ENCODE data around the gene RAB6A. TPM values are rescaled to one million over a fixed set of nuclear protein-coding genes. Genes with fewer than 3 reads are reported as not detected.

The RAB6A gene
- total and polyA plus RNA-seq, 2 of the 8 experiments (the other 6 are each of a cell fraction or from before 2014, with no cell fraction given) = 24.4 to 88.6 TPM

- no peak overlapping the region for H3K4ac ChIP-seq (replicated peaks; ENCODE audit: insufficient read length, low read depth, low read length)
- H2BK120ac ChIP-seq (replicated peaks; ENCODE audit: low read depth, low read length) = no peak overlapping the region
- no peaks in the 10 kb centered on the region for H3K9me3 ChIP-seq (ENCODE audit: insufficient read depth in 2 of 2, low read depth in 1 of 2, low read length in 1 of 2)
- H2BK20ac ChIP-seq (ENCODE audit: low read length) = no peak overlapping the region
- DNase-seq (ENCODE audit: low read depth in 1 of 2, low spot score in 2 of 2) = no peak
- H2BK5ac ChIP-seq (ENCODE audit: low read depth, low read length) = no peak overlapping the region
- no peak overlapping the region for H4K91ac ChIP-seq (replicated peaks; ENCODE audit: insufficient read length, low read length)
- H3K4me3 ChIP-seq (ENCODE audit: extremely low read depth in 1 of 4, insufficient read depth in 2 of 4, low read depth in 3 of 4, low read length in 4 of 4) = no peak overlapping the region
- H4K5ac ChIP-seq (ENCODE audit: insufficient read length, low read depth, low read length) = no peak overlapping the region
- no peaks in the 10 kb centered on the region for H3K36me3 ChIP-seq (ENCODE audit: control insufficient read depth in 2 of 4, insufficient read depth in 4 of 4, low read length in 3 of 4)
- H3K18ac ChIP-seq (ENCODE audit: extremely low read depth, low read length) = no peak overlapping the region
- no peak overlapping the region for H4K8ac ChIP-seq (ENCODE audit: extremely low read depth, insufficient read depth, low read length)
- H3K79me1 ChIP-seq (ENCODE audit: low read depth, low read length) = no peaks in the 10 kb centered on the region
- no peak overlapping the region for H2AFZ ChIP-seq (ENCODE audit: low read length)
- H3K9ac ChIP-seq (replicated peaks in 1 of 4; ENCODE audit: extremely low read depth in 1 of 4, low read depth in 3 of 4, low read length in 3 of 4) = no peak overlapping the region
- no peak overlapping the region for H2AK5ac ChIP-seq (ENCODE audit: low read depth, low read length)
- no peaks in the 10 kb centered on the region for H3K4me1 ChIP-seq (replicated peaks in 1 of 4; ENCODE audit: control insufficient read depth in 3 of 4, insufficient read depth in 4 of 4, low read length in 3 of 4)
- no peak overlapping the region for H3K14ac ChIP-seq (ENCODE audit: insufficient read length)
- H3K56ac ChIP-seq (replicated peaks; ENCODE audit: insufficient read length, low read depth, low read length) = no peak overlapping the region
- no peak overlapping the region for H2BK15ac ChIP-seq (ENCODE audit: low read length)
- no peak overlapping the region for H3K4me2 ChIP-seq (ENCODE audit: insufficient read depth in 1 of 2, low read depth in 2 of 2, low read length in 2 of 2)
- FAIRE-seq = no peak
- H4K20me1 ChIP-seq (replicated peaks in 1 of 2; ENCODE audit: control insufficient read depth in 1 of 2, insufficient read depth in 2 of 2, low read length in 2 of 2) = no peaks in the 10 kb centered on the region
- 93% methylated on average over 4 of the region's 4 CpGs; no CpG with 5 or more reads in 1 of the 2 experiments for WGBS, 2 experiments (ENCODE audit: extremely low coverage in 1 of 2, insufficient coverage in 1 of 2, insufficient read length in 1 of 2, insufficient replicate concordance in 2 of 2, low coverage in 1 of 2, low lambda C conversion rate in 2 of 2, missing lambda C conversion rate in 1 of 2)
- no peak overlapping the region for H3K23ac ChIP-seq (ENCODE audit: insufficient read length)
- no peak overlapping the region for H3K27ac ChIP-seq (ENCODE audit: low read depth, low read length)
- CTCF ChIA-PET (ENCODE audit: partially characterized antibody) = interaction anchor here (0.6 to 2.0 kb wide), 5 partner anchors 17 to 237 kb away, joined by 3 to 7 read pairs (median 4); no protein-coding TSS in a partner anchor
- no peak overlapping the region for H2BK12ac ChIP-seq (ENCODE audit: low read depth, low read length)
- no peaks in the 10 kb centered on the region for H3K23me2 ChIP-seq (ENCODE audit: low read depth, low read length)
- TF ChIP-seq KDM4A (IDR thresholded peaks at IDR 0.05; ENCODE audit: low read depth, low read length, severe bottlenecking) = no peak
- TF ChIP-seq MAX (IDR thresholded peaks at IDR 0.05) = no peak
- TF ChIP-seq GABPA (IDR thresholded peaks at IDR 0.05; ENCODE audit: borderline replicate concordance, insufficient read depth, low read length) = no peak
- TF ChIP-seq PHF8 (conservative IDR thresholded peaks at IDR 0.05; ENCODE audit: low read depth, low read length) = no peak
- no peak for TF ChIP-seq TCF12 (IDR thresholded peaks at IDR 0.05; ENCODE audit: low read depth, low read length)
- no peak for TF ChIP-seq EP300 (IDR thresholded peaks at IDR 0.05; ENCODE audit: borderline replicate concordance in 1 of 2, low read depth in 2 of 2, low read length in 2 of 2)
- H3K79me2 ChIP-seq (ENCODE audit: control insufficient read depth in 1 of 2, insufficient read depth in 2 of 2, low read length in 2 of 2) = no peaks in the 10 kb centered on the region
- POLR2A ChIA-PET (ENCODE audit: partially characterized antibody) = interaction anchor here (0.7 kb wide), 1 partner anchor 249 kb away, joined by 3 read pairs; no protein-coding TSS in a partner anchor
- H3K27me3 ChIP-seq (replicated peaks in 1 of 4; ENCODE audit: control insufficient read depth in 3 of 4, extremely low read depth in 1 of 4, insufficient read depth in 3 of 4, low read length in 3 of 4) = no peaks in the 10 kb centered on the region
Measured at GRCh38 chr11:73693899-73694525, 66.9 kb downstream of the RAB6A start.

All from H1 (cell line).